ENCODE data around the gene DNAJA4.

DNA sequence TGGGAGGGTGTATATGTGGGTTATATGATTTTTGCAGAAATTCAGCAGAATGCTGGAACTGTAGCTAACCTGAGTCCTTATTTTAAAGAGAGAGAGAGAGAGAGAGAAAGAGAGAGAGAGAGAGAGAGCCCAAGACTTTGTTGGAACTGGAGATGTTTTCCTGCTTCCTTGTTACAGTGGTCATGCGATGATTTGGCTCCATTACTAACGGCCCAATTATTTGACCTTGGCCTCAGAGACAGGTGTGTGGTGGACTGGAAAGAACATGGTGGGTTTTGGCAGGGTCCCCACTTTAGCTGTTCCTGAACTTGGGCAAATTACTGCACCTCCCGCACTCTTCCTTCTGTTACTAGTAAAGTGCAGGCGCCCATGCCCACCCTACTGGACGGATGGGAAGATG, 15.2 kb upstream of the DNAJA4 start:
- TF ChIP-seq POLR2AphosphoS5 (IDR thresholded peaks at IDR 0.05) (no peak), POLR2A (IDR thresholded peaks at IDR 0.05) (no peak), CTCF (IDR thresholded peaks at IDR 0.05) (no peak), EP300 (IDR thresholded peaks at IDR 0.05) (no peak)
